ENCODE measurements around the gene SSR1. TPM values are rescaled to one million over a fixed set of nuclear protein-coding genes. Genes with fewer than 3 reads are reported as not detected.

SSR1 gene
- total and polyA plus RNA-seq, 9 of the 15 experiments (the other 6 are each of a cell fraction or from before 2014, with no cell fraction given) = 87.7 to 220 (median 144) TPM

- H3K4me3 ChIP-seq = no peak overlapping the region
- peaks cover 42 to 62% of the 10 kb centered on the region in 2 experiments; a peak in 4 of 5 replicates for H3K27me3 ChIP-seq (ENCODE audit: control insufficient read depth in 2 of 2, insufficient read depth in 2 of 2, low read length in 2 of 2)
- ATAC-seq (peak; percentile 38; the same call in 2 of the 3 replicates), FAIRE-seq (peak; percentile 26), DNase-seq (ENCODE audit: extremely low read depth in 1 of 4, low spot score in 3 of 4) (peak in 3 of 4 experiments; percentile 34 to 73 (median 71))
- H3K9ac ChIP-seq (ENCODE audit: insufficient read depth in 1 of 2, low read depth in 2 of 2, low read length in 2 of 2) = no peak overlapping the region
- H3K4me2 ChIP-seq (ENCODE audit: insufficient read depth, low read length) = no peak overlapping the region
- H3K4me1 ChIP-seq (replicated peaks in 1 of 2; ENCODE audit: control insufficient read depth in 2 of 2, insufficient read depth in 2 of 2, low read length in 2 of 2) = peaks cover 0 to 13% of the 10 kb centered on the region in 2 experiments; a peak in 2 of 5 replicates
- ChIA-PET CTCF (ENCODE audit: low intra/inter-chr PET ratio) (no interaction called here), POLR2A (interaction anchor here (1.0 kb wide), 1 partner anchor 12 kb away, joined by 3 read pairs; no protein-coding TSS in a partner anchor)
- H3K9me3 ChIP-seq (replicated peaks; ENCODE audit: control insufficient read depth, insufficient read depth, low read depth, low read length) = no peaks in the 10 kb centered on the region; the same call in 1 of the 2 replicates
- H2AFZ ChIP-seq (ENCODE audit: low read depth, low read length) = no peak overlapping the region
- no peaks in the 10 kb centered on the region for H3K9me1 ChIP-seq (ENCODE audit: control insufficient read depth, insufficient read depth, low read length)
- H3K79me2 ChIP-seq (ENCODE audit: control insufficient read depth, insufficient read depth, low read length) = no peaks in the 10 kb centered on the region
- H3K27ac ChIP-seq (ENCODE audit: extremely low read depth, low read depth, low read length) = no peak overlapping the region
- H4K20me1 ChIP-seq (replicated peaks; ENCODE audit: control insufficient read depth, insufficient read depth, low read length) = no peaks in the 10 kb centered on the region
- no peaks in the 10 kb centered on the region for H3K36me3 ChIP-seq (ENCODE audit: control insufficient read depth, insufficient read depth, low read length)
- intact Hi-C loops (cut with micrococcal nuclease) = no loop called here
- in situ Hi-C loops (cut with MboI) = no loop called here
- 17% methylated on average over 13 of the region's 13 CpGs for WGBS (ENCODE audit: insufficient coverage, low coverage, missing lambda C conversion rate)
- BruUV-seq (replicated peaks) = no TSS peak
- no peak for TF ChIP-seq GTF2A2 (tag; IDR thresholded peaks at IDR 0.05)
- TF ChIP-seq ZSCAN29 (IDR thresholded peaks at IDR 0.05) = no peak
- no peak for TF ChIP-seq NCOR1 (IDR thresholded peaks at IDR 0.05)
- TF ChIP-seq ZFP1 (CRISPR knock-in tag; IDR thresholded peaks at IDR 0.05) = no peak
- TF ChIP-seq, protein P1, sequence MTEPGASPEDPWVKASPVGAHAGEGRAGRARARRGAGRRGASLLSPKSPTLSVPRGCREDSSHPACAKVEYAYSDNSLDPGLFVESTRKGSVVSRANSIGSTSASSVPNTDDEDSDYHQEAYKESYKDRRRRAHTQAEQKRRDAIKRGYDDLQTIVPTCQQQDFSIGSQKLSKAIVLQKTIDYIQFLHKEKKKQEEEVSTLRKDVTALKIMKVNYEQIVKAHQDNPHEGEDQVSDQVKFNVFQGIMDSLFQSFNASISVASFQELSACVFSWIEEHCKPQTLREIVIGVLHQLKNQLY (CRISPR knock-in tag; conservative IDR thresholded peaks at IDR 0.05) = no peak
- no peak for TF ChIP-seq NFRKB (IDR thresholded peaks at IDR 0.05; ENCODE audit: low read depth)
- TF ChIP-seq NELFE (IDR thresholded peaks at IDR 0.05; ENCODE audit: insufficient read depth, insufficient read length) = no peak
- no peak for TF ChIP-seq KDM4B (IDR thresholded peaks at IDR 0.05; ENCODE audit: borderline replicate concordance in 2 of 2, low read depth in 1 of 2)
- TF ChIP-seq FOSL1 (tag; conservative IDR thresholded peaks at IDR 0.05) = peak; percentile 46; the same call in 1 of the 2 replicates
- TF ChIP-seq NFE2 (IDR thresholded peaks at IDR 0.05; ENCODE audit: low read depth) = peak; percentile 48; the same call in 1 of the 2 replicates
- TF ChIP-seq HMGN3 (IDR thresholded peaks at IDR 0.05; ENCODE audit: borderline replicate concordance, extremely low read depth, insufficient read length, low read depth, low read length) = no peak
- TF ChIP-seq, protein P2, sequence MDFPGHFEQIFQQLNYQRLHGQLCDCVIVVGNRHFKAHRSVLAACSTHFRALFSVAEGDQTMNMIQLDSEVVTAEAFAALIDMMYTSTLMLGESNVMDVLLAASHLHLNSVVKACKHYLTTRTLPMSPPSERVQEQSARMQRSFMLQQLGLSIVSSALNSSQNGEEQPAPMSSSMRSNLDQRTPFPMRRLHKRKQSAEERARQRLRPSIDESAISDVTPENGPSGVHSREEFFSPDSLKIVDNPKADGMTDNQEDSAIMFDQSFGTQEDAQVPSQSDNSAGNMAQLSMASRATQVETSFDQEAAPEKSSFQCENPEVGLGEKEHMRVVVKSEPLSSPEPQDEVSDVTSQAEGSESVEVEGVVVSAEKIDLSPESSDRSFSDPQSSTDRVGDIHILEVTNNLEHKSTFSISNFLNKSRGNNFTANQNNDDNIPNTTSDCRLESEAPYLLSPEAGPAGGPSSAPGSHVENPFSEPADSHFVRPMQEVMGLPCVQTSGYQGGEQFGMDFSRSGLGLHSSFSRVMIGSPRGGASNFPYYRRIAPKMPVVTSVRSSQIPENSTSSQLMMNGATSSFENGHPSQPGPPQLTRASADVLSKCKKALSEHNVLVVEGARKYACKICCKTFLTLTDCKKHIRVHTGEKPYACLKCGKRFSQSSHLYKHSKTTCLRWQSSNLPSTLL (IDR thresholded peaks at IDR 0.05) = no peak
- TF ChIP-seq CBX3 (IDR thresholded peaks at IDR 0.05; ENCODE audit: borderline replicate concordance in 1 of 2, low read length in 2 of 2) = no peak
- TF ChIP-seq JUND (IDR thresholded peaks at IDR 0.05; ENCODE audit: borderline replicate concordance, low read depth, low read length) = no peak
- peak; percentile 12; the same call in 1 of the 3 replicates for TF ChIP-seq JUND (tag; IDR thresholded peaks at IDR 0.05; ENCODE audit: borderline replicate concordance, low read depth, low read length)
- TF ChIP-seq, protein P3, sequence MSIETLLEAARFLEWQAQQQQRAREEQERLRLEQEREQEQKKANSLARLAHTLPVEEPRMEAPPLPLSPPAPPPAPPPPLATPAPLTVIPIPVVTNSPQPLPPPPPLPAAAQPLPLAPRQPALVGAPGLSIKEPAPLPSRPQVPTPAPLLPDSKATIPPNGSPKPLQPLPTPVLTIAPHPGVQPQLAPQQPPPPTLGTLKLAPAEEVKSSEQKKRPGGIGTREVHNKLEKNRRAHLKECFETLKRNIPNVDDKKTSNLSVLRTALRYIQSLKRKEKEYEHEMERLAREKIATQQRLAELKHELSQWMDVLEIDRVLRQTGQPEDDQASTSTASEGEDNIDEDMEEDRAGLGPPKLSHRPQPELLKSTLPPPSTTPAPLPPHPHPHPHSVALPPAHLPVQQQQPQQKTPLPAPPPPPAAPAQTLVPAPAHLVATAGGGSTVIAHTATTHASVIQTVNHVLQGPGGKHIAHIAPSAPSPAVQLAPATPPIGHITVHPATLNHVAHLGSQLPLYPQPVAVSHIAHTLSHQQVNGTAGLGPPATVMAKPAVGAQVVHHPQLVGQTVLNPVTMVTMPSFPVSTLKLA (conservative IDR thresholded peaks at IDR 0.05) = no peak
Observed at GRCh38 chr6:7267466-7268091, 45.4 kb downstream of the SSR1 start.
